Esophagus squamous epithelium (tissue), 5 donors: ENCODE results near the gene DCAF8. TPM values are rescaled to one million over a fixed set of nuclear protein-coding genes. Genes with fewer than 3 reads are reported as not detected.

Experiments
- DNase-seq: peaks from one replicate; lab custom pipeline; 2025; lab: John Stamatoyannopoulos, UW
- H3K27ac ChIP-seq, 4 donors: fragments of 200-600 bp; sonication (generic); one replicate each; pipeline ENCODE4 v1.5.1; 2016 to 2019; ENCODE audit warnings: mild to moderate bottlenecking in 1 of 4
- H3K27me3 ChIP-seq, 4 donors: fragments of 200-600 bp; sonication (generic); 1 replicate in 3 of 4; 2 replicates in 1 of 4; pipeline versions ENCODE4 v1.5.1 to v1.6.0; 2017 to 2021; ENCODE audit warnings: antibody characterized with exemption in 1 of 4
- H3K36me3 ChIP-seq, 3 donors: fragments of 200-600 bp; sonication (generic); one replicate each; pipeline ENCODE4 v1.5.1; 2016 to 2019
- H3K4me1 ChIP-seq, 3 donors: fragments of 200-600 bp; sonication (generic); one replicate each; pipeline ENCODE4 v1.5.1; 2017 to 2019
- H3K4me3 ChIP-seq, 4 donors: fragments of 200-600 bp; sonication (generic); 1 replicate in 3 of 4; 2 replicates in 1 of 4; pipeline ENCODE4 v1.5.1; 2016 to 2019; ENCODE audit warnings: mild to moderate bottlenecking in 2 of 4, moderate library complexity in 1 of 4
- H3K9me3 ChIP-seq, 3 donors: fragments of 200-600 bp; sonication (generic); one replicate each; pipeline ENCODE4 v1.5.1; 2016 to 2019
- CTCF ChIP-seq, 6 experiments: fragments of 450-650 bp in 4 of 6; fragments of 200-600 bp in 2 of 6; sonication (generic) in 2 of 6; IDR thresholded peaks; one replicate each; pipeline ENCODE4 v1.5.1; 2016 to 2019; ENCODE audit warnings: antibody characterized with exemption in 6 of 6, mild to moderate bottlenecking in 4 of 6, moderate library complexity in 4 of 6
- POLR2A ChIP-seq, 4 donors: fragments of 450-650 bp; IDR thresholded peaks; one replicate each; pipeline ENCODE4 v1.6.1; 2017; ENCODE audit warnings: antibody characterized with exemption in 4 of 4, mild to moderate bottlenecking in 4 of 4, moderate library complexity in 3 of 4
- WGBS, 2 donors: methylation state at CpG; one replicate each; pipeline ENCODE4 v1.1.5; 2018; 5-methylcytosine and 5-hydroxymethylcytosine counted together
- intact Hi-C: fragments of 100-400 bp; cut with DNase I; formaldehyde crosslinking; loops from one replicate; pipeline ENCODE4 v1.15.0; 2022
- total RNA-seq, 4 donors: library from RNA; depleted of rRNA; stranded (reverse); fragments of >200 nt; gene quantifications; one replicate each; pipeline ENCODE4 v1.1.0, GENCODE V29; 2016
- donor health status: DM: yes; HTN: yes; CAD: no.

The DCAF8 gene
- total RNA-seq, 4 donors from 2014 or later: 54.0 to 139 (median 58.6) TPM

DNA sequence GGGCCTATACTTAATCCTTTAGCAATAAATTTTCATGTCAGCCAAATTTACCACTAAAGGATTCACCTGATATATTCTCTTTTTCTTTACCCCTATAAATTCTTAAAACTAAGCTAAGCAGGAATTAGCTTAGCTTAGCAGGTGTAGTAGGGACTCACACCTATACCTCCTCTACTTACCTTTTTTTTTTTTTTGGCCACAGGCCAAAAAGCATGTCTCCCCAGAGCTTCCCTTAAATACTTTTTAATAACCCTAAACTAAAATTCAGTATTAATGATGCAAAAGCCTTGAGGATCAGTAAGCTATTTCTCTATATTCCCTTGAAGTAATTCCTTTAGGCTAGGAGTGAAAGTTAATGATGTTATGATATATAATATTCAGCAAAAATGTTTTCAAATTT lies 33.9 kb downstream of the DCAF8 start:
- intact Hi-C loops: no loop called here
- H3K27me3 ChIP-seq: no peaks in the 10 kb centered on the region
- H3K9me3 ChIP-seq: no peaks in the 10 kb centered on the region
- H3K4me1 ChIP-seq: peaks cover 0 to 10% (median 0%) of the 10 kb centered on the region in 3 donors
- no peak overlapping the region for H3K4me3 ChIP-seq
- no peak overlapping the region for H3K27ac ChIP-seq
- H3K36me3 ChIP-seq: peaks cover 0 to 100% (median 28%) of the 10 kb centered on the region in 3 donors
- TF ChIP-seq POLR2A (IDR thresholded peaks at IDR 0.05) (no peak), CTCF (IDR thresholded peaks at IDR 0.05) (no peak)
- DNase-seq: no peak

DNA sequence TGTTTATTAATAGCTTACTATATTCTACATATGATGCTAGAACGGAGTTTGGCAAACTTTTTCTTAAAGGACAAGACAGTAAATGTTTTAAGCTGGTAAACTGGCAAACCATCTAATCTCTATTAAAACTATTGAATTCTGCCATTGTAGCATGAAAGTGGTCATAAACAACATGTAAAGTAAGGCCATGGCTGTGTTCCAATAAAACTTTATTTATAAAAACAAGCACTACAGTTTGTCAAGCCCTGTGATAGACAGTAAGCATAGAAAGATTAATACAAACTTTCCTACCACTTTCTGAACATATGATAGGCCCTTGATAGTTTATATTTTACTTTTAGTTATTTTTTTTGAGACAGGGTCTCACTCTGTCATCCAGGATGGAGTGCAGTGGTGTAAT lies 34.8 kb downstream of the DCAF8 start:
- Histone ChIP-seq H3K27me3 (no peaks in the 10 kb centered on the region), H3K36me3 (peaks cover 5 to 100% (median 36%) of the 10 kb centered on the region in 3 donors), H3K27ac (no peak overlapping the region), H3K4me1 (peaks cover 0 to 10% (median 0%) of the 10 kb centered on the region in 3 donors), H3K9me3 (no peaks in the 10 kb centered on the region), H3K4me3 (no peak overlapping the region)
- intact Hi-C loops: no loop called here
- WGBS, 2 donors: 75 to 94% methylated on average over 1 of the region's 1 CpG
- TF ChIP-seq CTCF (IDR thresholded peaks at IDR 0.05) (no peak), POLR2A (IDR thresholded peaks at IDR 0.05) (no peak)
- no peak for DNase-seq

DNA sequence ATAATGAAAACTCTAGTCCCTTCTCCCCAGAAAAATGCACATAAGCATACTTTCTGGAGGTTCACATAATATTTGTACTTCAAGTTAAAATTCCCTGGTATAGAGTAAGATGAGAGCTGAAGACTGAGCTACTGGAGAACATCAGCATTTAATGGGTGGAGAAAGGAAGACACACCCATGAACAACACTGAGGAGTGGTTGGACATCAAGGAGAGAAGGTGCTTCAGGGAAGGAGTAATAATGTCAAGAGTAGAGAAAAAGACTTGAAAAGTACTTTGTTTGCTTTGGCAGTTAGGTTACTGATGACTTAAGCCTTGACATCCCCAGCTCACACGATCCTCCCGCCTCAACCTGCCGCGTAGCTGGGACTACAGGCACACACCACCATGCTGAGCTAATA lies 35.3 kb downstream of the DCAF8 start:
- Histone ChIP-seq H3K27ac (no peak overlapping the region), H3K9me3 (no peaks in the 10 kb centered on the region), H3K4me3 (no peak overlapping the region), H3K36me3 (peaks cover 5 to 100% (median 41%) of the 10 kb centered on the region in 3 donors), H3K27me3 (no peaks in the 10 kb centered on the region), H3K4me1 (peaks cover 0 to 10% (median 0%) of the 10 kb centered on the region in 3 donors)
- WGBS, 2 donors: 67 to 70% methylated on average over 4 of the region's 4 CpGs
- intact Hi-C loops: no loop called here
- no peak for TF ChIP-seq CTCF (IDR thresholded peaks at IDR 0.05)
- TF ChIP-seq POLR2A (IDR thresholded peaks at IDR 0.05): no peak
- DNase-seq: no peak

DNA sequence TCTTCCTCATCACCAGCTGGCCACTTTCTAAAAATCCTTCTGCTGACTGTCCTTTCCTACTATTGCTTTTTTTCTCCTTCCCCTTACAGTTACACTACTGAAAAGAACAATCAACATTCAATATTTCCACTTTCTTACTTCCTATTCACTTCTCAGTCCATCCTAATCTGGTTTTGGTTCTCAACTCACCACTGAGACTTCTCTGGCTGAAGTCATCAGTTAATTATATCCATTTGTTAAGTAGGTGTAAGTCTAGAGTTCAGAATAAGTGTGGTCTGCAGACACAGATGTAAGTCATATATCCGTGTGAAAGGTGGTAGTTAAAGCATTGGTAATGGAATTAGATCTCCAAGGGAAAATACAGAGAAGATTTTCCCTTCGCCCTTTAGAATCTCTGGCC lies 35.7 kb downstream of the DCAF8 start:
- Histone ChIP-seq H3K9me3 (no peaks in the 10 kb centered on the region), H3K4me1 (peaks cover 0 to 10% (median 0%) of the 10 kb centered on the region in 3 donors), H3K27me3 (no peaks in the 10 kb centered on the region), H3K27ac (no peak overlapping the region), H3K36me3 (peaks cover 5 to 100% (median 44%) of the 10 kb centered on the region in 3 donors), H3K4me3 (no peak overlapping the region)
- intact Hi-C loops: no loop called here
- WGBS, 2 donors: 89 to 98% methylated on average over 2 of the region's 2 CpGs
- TF ChIP-seq POLR2A (IDR thresholded peaks at IDR 0.05): no peak
- TF ChIP-seq CTCF (IDR thresholded peaks at IDR 0.05): no peak
- DNase-seq: no peak

GRCh38 chr1:160225345-160225744 lies 37.0 kb downstream of the DCAF8 start:
- Histone ChIP-seq H3K4me3 (no peak overlapping the region), H3K36me3 (peaks cover 5 to 100% (median 34%) of the 10 kb centered on the region in 3 donors), H3K4me1 (peaks cover 0 to 10% (median 0%) of the 10 kb centered on the region in 3 donors), H3K9me3 (no peaks in the 10 kb centered on the region), H3K27ac (no peak overlapping the region), H3K27me3 (no peaks in the 10 kb centered on the region)
- intact Hi-C loops: no loop called here
- DNase-seq: no peak
- TF ChIP-seq CTCF (IDR thresholded peaks at IDR 0.05) (no peak), POLR2A (IDR thresholded peaks at IDR 0.05) (no peak)
- 43 to 56% methylated on average over 2 of the region's 2 CpGs for WGBS, 2 donors
